ENCODE data around the gene YBX3.

The YBX3 gene

DNA sequence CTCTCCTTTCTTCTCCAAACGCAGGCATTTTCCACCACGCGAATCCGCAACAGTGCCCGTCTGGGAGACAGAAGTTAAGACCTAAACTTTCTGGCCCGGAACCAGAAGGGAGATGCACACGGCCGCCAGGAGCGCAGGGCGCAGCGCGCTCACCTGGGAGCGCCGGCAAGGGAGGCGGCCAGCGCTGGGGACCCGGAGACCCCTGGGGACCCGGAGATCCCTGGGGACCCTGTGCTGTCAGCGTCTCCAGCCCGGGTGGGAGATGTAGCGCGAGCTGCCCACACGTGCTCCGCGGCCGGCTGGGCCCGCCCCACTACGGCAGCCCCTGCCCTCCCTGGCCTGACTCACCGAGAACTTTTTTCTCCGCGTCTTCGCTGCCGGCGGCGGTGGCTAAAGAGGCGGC lies 620 bp downstream of the YBX3 start:
- Histone ChIP-seq H3K4me3 (ENCODE audit: low read length) (no peak overlapping the region), H3K27me3 (ENCODE audit: control insufficient read depth, low read length) (peaks cover 10% of the 10 kb centered on the region), H3K9me3 (ENCODE audit: control insufficient read depth, insufficient read depth, low read length) (0 out of 2 replicates have a peak, but pooled peaks cover 5% of the 10 kb centered on the region), H4K20me1 (ENCODE audit: control insufficient read depth, insufficient read depth, low read depth, low read length) (no peaks in the 10 kb centered on the region), H3K79me2 (ENCODE audit: control insufficient read depth, low read length) (no peaks in the 10 kb centered on the region), H3K9me2 (replicated peaks; ENCODE audit: control insufficient read depth, low read length) (no peaks in the 10 kb centered on the region), H3F3A (ENCODE audit: control insufficient read depth, insufficient read depth) (no peaks in the 10 kb centered on the region), H3K4me2 (ENCODE audit: low read length) (no peak overlapping the region), H3K36me3 (ENCODE audit: control insufficient read depth, low read length) (no peaks in the 10 kb centered on the region), H3K4me1 (ENCODE audit: control insufficient read depth, low read length) (no peaks in the 10 kb centered on the region), H3K27ac (ENCODE audit: low read depth, low read length) (no peak overlapping the region)
- TF ChIP-seq, protein P1, sequence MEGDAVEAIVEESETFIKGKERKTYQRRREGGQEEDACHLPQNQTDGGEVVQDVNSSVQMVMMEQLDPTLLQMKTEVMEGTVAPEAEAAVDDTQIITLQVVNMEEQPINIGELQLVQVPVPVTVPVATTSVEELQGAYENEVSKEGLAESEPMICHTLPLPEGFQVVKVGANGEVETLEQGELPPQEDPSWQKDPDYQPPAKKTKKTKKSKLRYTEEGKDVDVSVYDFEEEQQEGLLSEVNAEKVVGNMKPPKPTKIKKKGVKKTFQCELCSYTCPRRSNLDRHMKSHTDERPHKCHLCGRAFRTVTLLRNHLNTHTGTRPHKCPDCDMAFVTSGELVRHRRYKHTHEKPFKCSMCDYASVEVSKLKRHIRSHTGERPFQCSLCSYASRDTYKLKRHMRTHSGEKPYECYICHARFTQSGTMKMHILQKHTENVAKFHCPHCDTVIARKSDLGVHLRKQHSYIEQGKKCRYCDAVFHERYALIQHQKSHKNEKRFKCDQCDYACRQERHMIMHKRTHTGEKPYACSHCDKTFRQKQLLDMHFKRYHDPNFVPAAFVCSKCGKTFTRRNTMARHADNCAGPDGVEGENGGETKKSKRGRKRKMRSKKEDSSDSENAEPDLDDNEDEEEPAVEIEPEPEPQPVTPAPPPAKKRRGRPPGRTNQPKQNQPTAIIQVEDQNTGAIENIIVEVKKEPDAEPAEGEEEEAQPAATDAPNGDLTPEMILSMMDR (IDR thresholded peaks at IDR 0.05; ENCODE audit: low read depth, low read length, poor library complexity, severe bottlenecking), result no peak
- no peak for TF ChIP-seq EZH2phosphoT487 (IDR thresholded peaks at IDR 0.05; ENCODE audit: borderline replicate concordance, low read length)

DNA sequence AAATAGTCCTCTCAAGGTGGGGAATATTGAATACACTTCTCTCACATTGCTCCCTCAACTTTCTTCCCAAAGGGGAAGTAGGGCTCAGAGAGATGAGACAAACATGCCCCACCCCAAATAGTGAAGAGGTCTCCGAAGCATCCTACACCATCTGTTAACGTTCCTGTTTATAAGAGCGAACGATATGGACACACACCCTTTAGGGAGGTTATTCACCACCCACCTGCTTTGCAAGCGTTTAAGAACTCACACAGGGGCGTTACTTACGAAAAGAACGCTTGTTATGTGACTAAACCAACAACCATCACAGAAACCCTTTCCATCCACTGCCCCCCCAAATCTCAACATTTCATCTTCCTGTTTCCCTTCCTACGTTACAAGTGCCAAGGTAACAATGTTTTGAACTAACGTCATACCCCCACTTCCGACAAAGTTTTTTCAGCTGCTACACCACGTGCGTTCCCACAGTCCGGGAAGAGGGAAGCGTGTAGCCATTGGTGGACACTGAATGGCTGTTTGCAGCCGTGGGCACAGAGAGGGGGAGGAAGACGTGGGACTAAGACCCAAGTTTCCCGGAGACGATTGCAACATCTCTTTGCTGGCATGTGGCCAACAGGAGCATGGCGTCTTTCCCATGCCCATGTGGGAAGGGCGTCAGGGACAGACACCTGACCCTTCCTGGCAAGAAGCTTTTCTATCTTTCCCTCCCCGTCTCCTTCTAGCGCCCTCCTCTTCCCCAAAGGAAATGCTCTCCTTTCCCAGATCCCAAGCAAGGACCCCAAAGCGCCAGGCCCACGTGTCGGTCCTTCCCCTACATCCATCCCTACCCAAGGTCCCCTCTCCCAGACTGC lies 1.2 kb downstream of the YBX3 start:
- no peaks in the 10 kb centered on the region for H3K9me2 ChIP-seq (replicated peaks; ENCODE audit: control insufficient read depth, low read length)
- no peak overlapping the region for H3K4me3 ChIP-seq (ENCODE audit: low read length)
- no peak overlapping the region for H3K27ac ChIP-seq (ENCODE audit: low read depth, low read length)
- no peaks in the 10 kb centered on the region for H3K36me3 ChIP-seq (ENCODE audit: control insufficient read depth, low read length)
- peaks cover 10% of the 10 kb centered on the region for H3K27me3 ChIP-seq (ENCODE audit: control insufficient read depth, low read length)
- 0 out of 2 replicates have a peak, but pooled peaks cover 5% of the 10 kb centered on the region for H3K9me3 ChIP-seq (ENCODE audit: control insufficient read depth, insufficient read depth, low read length)
- H3K79me2 ChIP-seq (ENCODE audit: control insufficient read depth, low read length), result no peaks in the 10 kb centered on the region
- H3F3A ChIP-seq (ENCODE audit: control insufficient read depth, insufficient read depth), result no peaks in the 10 kb centered on the region
- H4K20me1 ChIP-seq (ENCODE audit: control insufficient read depth, insufficient read depth, low read depth, low read length), result no peaks in the 10 kb centered on the region
- no peaks in the 10 kb centered on the region for H3K4me1 ChIP-seq (ENCODE audit: control insufficient read depth, low read length)
- TF ChIP-seq, protein P1 (IDR thresholded peaks at IDR 0.05; ENCODE audit: low read depth, low read length, poor library complexity, severe bottlenecking), result no peak
- TF ChIP-seq EZH2phosphoT487 (IDR thresholded peaks at IDR 0.05; ENCODE audit: borderline replicate concordance, low read length), result no peak
- no peak overlapping the region for H3K4me2 ChIP-seq (ENCODE audit: low read length)

- H3F3A ChIP-seq (ENCODE audit: control insufficient read depth, insufficient read depth), result no peaks in the 10 kb centered on the region
- no peaks in the 10 kb centered on the region for H3K36me3 ChIP-seq (ENCODE audit: control insufficient read depth, low read length)
- H3K4me1 ChIP-seq (ENCODE audit: control insufficient read depth, low read length), result no peaks in the 10 kb centered on the region
- 0 out of 2 replicates have a peak, but pooled peaks cover 5% of the 10 kb centered on the region for H3K9me3 ChIP-seq (ENCODE audit: control insufficient read depth, insufficient read depth, low read length)
- H3K79me2 ChIP-seq (ENCODE audit: control insufficient read depth, low read length), result no peaks in the 10 kb centered on the region
- peaks cover 10% of the 10 kb centered on the region for H3K27me3 ChIP-seq (ENCODE audit: control insufficient read depth, low read length)
- TF ChIP-seq, protein P1 (IDR thresholded peaks at IDR 0.05; ENCODE audit: low read depth, low read length, poor library complexity, severe bottlenecking), result no peak
- no peak for TF ChIP-seq EZH2phosphoT487 (IDR thresholded peaks at IDR 0.05; ENCODE audit: borderline replicate concordance, low read length)
- no peaks in the 10 kb centered on the region for H4K20me1 ChIP-seq (ENCODE audit: control insufficient read depth, insufficient read depth, low read depth, low read length)
- H3K9me2 ChIP-seq (replicated peaks; ENCODE audit: control insufficient read depth, low read length), result no peaks in the 10 kb centered on the region
- no peak overlapping the region for H3K27ac ChIP-seq (ENCODE audit: low read depth, low read length)
- H3K4me3 ChIP-seq (ENCODE audit: low read length), result no peak overlapping the region
- H3K4me2 ChIP-seq (ENCODE audit: low read length), result no peak overlapping the region
These were observed 2.0 kb downstream of the YBX3 start for GRCh38 chr12:10720974-10721650.

Data from DOHH2 (cell line).